DND-41 (cell line): ENCODE measurements around the gene PID1.

ENCODE experiments used
- ATAC-seq: fragments of 200-7000 bp; cut with Tn5 transposase; 3 replicates; pipeline ENCODE4 v1.9.1; 2021; ENCODE audit warnings: low read depth; ENCODE audit not compliant: insufficient read depth
- DNase-seq: peaks from one replicate; pipeline ENCODE4 v3.0.0-alpha.2; 2020
- H2AFZ ChIP-seq: 2 replicates; pipeline ENCODE4 v1.6.0; 2012; ENCODE audit warnings: low read depth, low read length
- H3K27ac ChIP-seq: 2 replicates; pipeline ENCODE4 v1.5.1; 2012; ENCODE audit warnings: low read length, inconsistent platforms
- H3K27me3 ChIP-seq: fragments of 200-600 bp; sonication (generic); 2 replicates; pipeline ENCODE4 v1.6.0; 2012; ENCODE audit warnings: low read length, mild to moderate bottlenecking, inconsistent platforms; ENCODE audit not compliant: insufficient read depth, poor library complexity
- H3K36me3 ChIP-seq: 2 replicates; pipeline ENCODE4 v1.5.1; 2012; ENCODE audit warnings: low read length, inconsistent platforms; ENCODE audit not compliant: insufficient read depth
- H3K4me1 ChIP-seq: 2 replicates; pipeline ENCODE4 v1.5.1; 2012; ENCODE audit warnings: mild to moderate bottlenecking, low read length; ENCODE audit not compliant: insufficient read depth
- H3K4me2 ChIP-seq: 2 replicates; pipeline ENCODE4 v1.6.0; 2012; ENCODE audit warnings: mild to moderate bottlenecking, moderate library complexity, low read length, inconsistent platforms; ENCODE audit not compliant: insufficient read depth
- H3K4me3 ChIP-seq, 2 experiments: fragments of 200-600 bp in 1 of 2; shearing (Covaris generic) in 1 of 2; 2 replicates each; pipeline ENCODE4 v1.5.1; 2012 to 2016; ENCODE audit warnings: inconsistent platforms in 2 of 2, low read length in 2 of 2, mild to moderate bottlenecking in 2 of 2, low read depth in 1 of 2, moderate library complexity in 1 of 2
- H3K79me2 ChIP-seq: 2 replicates; pipeline ENCODE4 v1.6.0; 2012; ENCODE audit warnings: low read length, inconsistent platforms; ENCODE audit not compliant: insufficient read depth
- H3K9ac ChIP-seq: 2 replicates; pipeline ENCODE4 v1.6.0; 2012; ENCODE audit warnings: low read depth, mild to moderate bottlenecking, inconsistent platforms, low read length, moderate library complexity
- H3K9me3 ChIP-seq: 2 replicates; pipeline ENCODE4 v1.5.1; 2012; ENCODE audit warnings: low read length, moderate library complexity, mild to moderate bottlenecking, inconsistent platforms; ENCODE audit not compliant: insufficient read depth, severe bottlenecking
- H4K20me1 ChIP-seq: 2 replicates; pipeline ENCODE4 v1.6.0; 2012; ENCODE audit warnings: low read length; ENCODE audit not compliant: insufficient read depth
- EZH2 ChIP-seq: IDR thresholded peaks from 3 replicates; pipeline ENCODE4 v1.6.1; 2012; ENCODE audit warnings: borderline replicate concordance, low read depth, mild to moderate bottlenecking, moderate library complexity, low read length, inconsistent platforms; ENCODE audit not compliant: severe bottlenecking
- TF ChIP-seq, protein P1 (sequence below): IDR thresholded peaks from 2 replicates; pipeline ENCODE4 v1.5.1; 2012; ENCODE audit warnings: borderline replicate concordance, low read length, moderate library complexity, mild to moderate bottlenecking; ENCODE audit not compliant: poor library complexity, severe bottlenecking; ENCODE audit errors: extremely low read depth

PID1 gene

DNA sequence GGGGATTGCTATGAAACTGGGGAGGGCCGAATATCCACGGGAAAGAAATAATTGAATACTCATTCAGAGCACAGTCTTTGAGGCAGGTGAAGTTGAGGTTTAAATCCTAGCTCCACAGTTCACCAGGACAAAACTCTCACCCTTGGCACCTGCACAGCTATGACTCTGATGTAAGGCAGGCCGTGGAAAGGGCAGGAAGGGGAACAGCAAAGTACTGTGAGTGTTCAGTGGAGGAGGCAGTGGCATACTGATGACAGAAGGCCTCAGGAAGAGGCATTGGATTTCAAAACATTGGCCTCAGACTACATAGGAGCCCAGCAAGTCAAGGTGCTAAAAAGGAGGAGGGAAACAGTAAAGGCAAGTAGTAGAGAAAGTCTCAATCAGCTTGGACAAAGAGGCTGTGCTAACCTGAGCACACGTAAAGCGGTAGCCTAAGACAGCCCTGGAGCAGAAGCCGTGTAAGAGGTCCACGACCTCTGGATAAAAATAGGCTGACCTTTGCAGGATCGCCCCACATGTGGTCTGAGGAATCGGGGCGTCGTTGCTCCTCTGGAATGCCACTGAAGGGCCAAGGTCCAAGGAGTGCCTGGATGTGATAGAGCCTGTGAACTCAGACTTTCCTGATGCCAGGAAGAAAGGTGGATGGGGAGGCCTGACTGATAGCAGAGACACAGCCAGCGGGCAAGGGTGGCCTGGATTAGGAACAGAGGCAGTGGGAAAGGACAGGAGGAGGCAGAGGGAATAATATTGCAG, 243.6 kb downstream of the PID1 start:
- TF ChIP-seq, protein P1, sequence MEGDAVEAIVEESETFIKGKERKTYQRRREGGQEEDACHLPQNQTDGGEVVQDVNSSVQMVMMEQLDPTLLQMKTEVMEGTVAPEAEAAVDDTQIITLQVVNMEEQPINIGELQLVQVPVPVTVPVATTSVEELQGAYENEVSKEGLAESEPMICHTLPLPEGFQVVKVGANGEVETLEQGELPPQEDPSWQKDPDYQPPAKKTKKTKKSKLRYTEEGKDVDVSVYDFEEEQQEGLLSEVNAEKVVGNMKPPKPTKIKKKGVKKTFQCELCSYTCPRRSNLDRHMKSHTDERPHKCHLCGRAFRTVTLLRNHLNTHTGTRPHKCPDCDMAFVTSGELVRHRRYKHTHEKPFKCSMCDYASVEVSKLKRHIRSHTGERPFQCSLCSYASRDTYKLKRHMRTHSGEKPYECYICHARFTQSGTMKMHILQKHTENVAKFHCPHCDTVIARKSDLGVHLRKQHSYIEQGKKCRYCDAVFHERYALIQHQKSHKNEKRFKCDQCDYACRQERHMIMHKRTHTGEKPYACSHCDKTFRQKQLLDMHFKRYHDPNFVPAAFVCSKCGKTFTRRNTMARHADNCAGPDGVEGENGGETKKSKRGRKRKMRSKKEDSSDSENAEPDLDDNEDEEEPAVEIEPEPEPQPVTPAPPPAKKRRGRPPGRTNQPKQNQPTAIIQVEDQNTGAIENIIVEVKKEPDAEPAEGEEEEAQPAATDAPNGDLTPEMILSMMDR, result no peak
- TF ChIP-seq EZH2, result no peak
- Histone ChIP-seq H4K20me1 (no peaks in the 10 kb centered on the region), H3K27ac (no peak overlapping the region), H3K4me2 (no peak overlapping the region), H3K9me3 (no peaks in the 10 kb centered on the region), H3K36me3 (no peaks in the 10 kb centered on the region), H3K27me3 (no peaks in the 10 kb centered on the region), H2AFZ (no peak overlapping the region), H3K4me1 (no peaks in the 10 kb centered on the region), H3K9ac (no peak overlapping the region), H3K79me2 (no peaks in the 10 kb centered on the region), H3K4me3 (no peak overlapping the region)
- ATAC-seq (no peak), DNase-seq (no peak)

- no peak for ATAC-seq
- no peaks in the 10 kb centered on the region for H3K79me2 ChIP-seq
- no peaks in the 10 kb centered on the region for H3K4me1 ChIP-seq
Measured at GRCh38 chr2:229025653-229026052, 245.4 kb downstream of the PID1 start.

GRCh38 chr2:229022652-229023051, 248.4 kb downstream of the PID1 start:
- Histone ChIP-seq H3K27me3 (no peaks in the 10 kb centered on the region), H3K4me1 (no peaks in the 10 kb centered on the region), H3K9ac (no peak overlapping the region), H3K27ac (no peak overlapping the region), H3K4me2 (no peak overlapping the region), H3K4me3 (no peak overlapping the region), H3K9me3 (no peaks in the 10 kb centered on the region), H2AFZ (no peak overlapping the region), H3K79me2 (no peaks in the 10 kb centered on the region), H3K36me3 (no peaks in the 10 kb centered on the region), H4K20me1 (no peaks in the 10 kb centered on the region)
- no peak for ATAC-seq
- no peak for DNase-seq
- TF ChIP-seq, protein P1, result no peak
- no peak for TF ChIP-seq EZH2

More at GRCh38 chr2:229025653-229026052, 245.4 kb downstream of the PID1 start:
- no peak for DNase-seq
- Histone ChIP-seq H3K9me3 (no peaks in the 10 kb centered on the region), H3K4me3 (no peak overlapping the region), H4K20me1 (no peaks in the 10 kb centered on the region), H2AFZ (no peak overlapping the region), H3K27me3 (no peaks in the 10 kb centered on the region), H3K4me2 (no peak overlapping the region), H3K27ac (no peak overlapping the region), H3K9ac (no peak overlapping the region), H3K36me3 (no peaks in the 10 kb centered on the region)
- TF ChIP-seq, protein P1, result no peak

DNA sequence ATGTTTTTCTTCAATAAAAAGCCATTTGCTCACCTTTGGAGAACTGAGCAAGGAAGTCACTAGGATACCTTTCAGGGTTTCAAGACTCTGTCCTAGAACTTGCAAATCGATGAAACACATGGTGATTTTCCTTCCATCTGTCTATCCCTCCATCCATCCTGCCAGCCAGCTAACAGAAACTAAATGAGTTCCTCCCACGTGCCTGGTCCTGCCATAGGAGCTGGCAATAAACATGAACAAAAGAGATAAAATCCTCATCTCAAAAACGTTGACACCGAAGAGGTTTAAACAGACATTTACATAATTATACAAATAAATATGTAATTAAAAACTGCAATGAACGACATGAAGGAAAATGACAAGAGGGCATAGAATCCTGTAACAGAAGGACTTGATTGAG, 249.0 kb downstream of the PID1 start:
- no peak overlapping the region for H3K9ac ChIP-seq
- no peak overlapping the region for H2AFZ ChIP-seq
- no peak for TF ChIP-seq EZH2
- TF ChIP-seq, protein P1, result no peak
- no peaks in the 10 kb centered on the region for H4K20me1 ChIP-seq
- DNase-seq, result no peak
- ATAC-seq, result no peak
- no peaks in the 10 kb centered on the region for H3K27me3 ChIP-seq
- no peaks in the 10 kb centered on the region for H3K79me2 ChIP-seq
- no peaks in the 10 kb centered on the region for H3K9me3 ChIP-seq
- no peak overlapping the region for H3K4me2 ChIP-seq
- H3K36me3 ChIP-seq, result no peaks in the 10 kb centered on the region
- H3K27ac ChIP-seq, result no peak overlapping the region
- no peaks in the 10 kb centered on the region for H3K4me1 ChIP-seq
- no peak overlapping the region for H3K4me3 ChIP-seq
